HepG2 (cell line): ENCODE data around the gene TAAR1.

Experiments
- MTA3 ChIP-seq: sonication (generic); formaldehyde crosslinking; IDR thresholded peaks from 2 replicates; pipeline ENCODE4 v1.4.0; 2020; ENCODE audit warnings: missing genetic modification reagents
- POLR2A ChIP-seq, 2 experiments: IDR thresholded peaks; 2 replicates each; pipeline ENCODE4 v1.6.1; 2011; ENCODE audit warnings: low read depth in 2 of 2, low read length in 2 of 2, mild to moderate bottlenecking in 1 of 2, moderate library complexity in 1 of 2; ENCODE audit not compliant: insufficient read depth in 1 of 2
- ZBTB38 ChIP-seq: sonication (generic); formaldehyde crosslinking; IDR thresholded peaks from 2 replicates; pipeline ENCODE4 v1.5.1; 2020; ENCODE audit warnings: mild to moderate bottlenecking, missing genetic modification reagents

- TF ChIP-seq MTA3 (CRISPR knock-in tag) (no peak), ZBTB38 (CRISPR knock-in tag) (no peak), POLR2A (IDR thresholded peaks at IDR 0.05; ENCODE audit: insufficient read depth in 1 of 2, low read depth in 2 of 2, low read length in 2 of 2) (no peak)
Observed at GRCh38 chr6:132614554-132614953, 44.4 kb downstream of the TAAR1 start.
